Colon (tissue), 2 donors: Measurements from ENCODE around the gene AACS.

Source experiments
- FAIRE-seq: peaks from 2 replicates; lab custom pipeline; 2012; peaks lifted over from hg19 to GRCh38; lab: Jason Lieb, UNC
- donor health status: control.
- donor health status: control.

AACS gene

DNA sequence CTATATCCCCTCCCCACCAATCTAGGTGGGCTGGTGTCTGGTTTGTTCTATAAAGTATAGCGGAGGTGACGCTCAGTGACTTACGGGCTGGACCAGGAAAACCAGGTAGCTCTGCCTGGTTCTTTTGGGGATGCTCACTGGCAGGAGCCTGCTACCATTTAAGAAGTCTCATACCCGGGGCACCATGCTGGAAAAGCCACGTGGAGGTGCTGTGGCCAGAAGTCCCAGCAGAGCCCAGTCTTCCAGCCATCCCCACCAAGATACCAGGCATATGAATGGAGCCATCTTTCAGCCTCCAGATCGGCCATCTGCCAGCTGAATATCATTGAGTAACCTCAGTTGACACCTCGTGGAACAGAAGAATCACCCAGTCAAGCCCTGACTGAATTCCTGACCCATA is 87.2 kb downstream of the AACS start:
- no peak for FAIRE-seq

DNA sequence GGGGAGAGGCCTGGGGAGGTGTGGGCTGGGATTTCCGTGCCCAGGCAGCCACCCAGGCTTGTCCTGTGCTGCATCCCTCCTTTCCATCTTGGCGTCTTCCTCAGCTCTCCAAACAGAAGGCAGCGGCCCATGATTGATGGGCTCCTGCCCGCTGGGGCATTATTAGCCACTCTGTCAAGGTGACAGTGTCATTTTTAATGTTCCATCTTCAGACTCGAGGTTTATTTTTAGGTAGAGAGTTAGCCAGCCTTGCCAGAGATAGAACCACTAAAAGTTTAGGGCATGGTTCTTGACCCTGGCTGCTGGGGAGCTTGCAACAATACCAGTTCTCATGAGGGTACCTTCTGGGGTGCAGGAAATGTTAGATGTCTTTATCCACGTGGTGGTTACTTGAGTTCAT is 90.1 kb downstream of the AACS start:
- FAIRE-seq, result no peak

DNA sequence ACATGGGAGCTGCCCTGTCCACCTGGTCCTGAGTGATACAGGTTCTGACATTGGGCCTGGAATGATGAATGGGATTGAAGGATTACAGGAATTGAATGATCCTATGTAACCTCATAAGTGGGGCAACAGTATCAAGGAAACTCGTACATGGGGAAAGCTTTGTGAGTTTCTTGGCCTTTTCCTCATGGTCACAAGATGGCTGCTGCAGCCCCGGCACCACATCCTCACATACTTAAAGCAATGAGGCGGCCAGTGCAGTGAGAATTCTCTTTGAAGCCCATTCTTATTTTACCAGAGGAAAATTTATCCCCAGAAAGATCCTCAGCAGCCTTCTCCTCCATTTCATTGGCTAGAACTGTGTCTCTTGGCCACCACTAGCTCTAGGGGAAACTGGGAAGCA is 91.9 kb downstream of the AACS start:
- FAIRE-seq, result no peak

DNA sequence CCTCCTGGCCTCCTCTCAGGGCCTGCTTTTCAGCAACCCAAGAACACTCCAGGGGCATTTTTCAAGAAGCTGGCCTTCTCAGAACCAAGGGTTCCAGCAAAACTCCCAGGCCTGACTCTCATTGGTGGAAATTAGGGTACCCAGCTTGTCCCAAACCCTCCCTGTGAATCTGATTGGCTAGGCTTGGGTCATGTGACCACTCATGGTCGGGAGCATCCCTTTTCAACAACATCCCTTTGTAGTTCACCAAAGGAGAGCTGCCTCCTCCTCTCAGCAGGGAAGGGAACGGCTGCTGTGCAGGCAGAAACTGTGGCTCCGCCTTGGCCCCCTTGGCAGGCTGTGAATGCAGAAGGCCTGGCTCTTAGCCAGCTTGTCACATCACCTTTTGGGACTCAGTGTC is 94.5 kb downstream of the AACS start:
- no peak for FAIRE-seq

DNA sequence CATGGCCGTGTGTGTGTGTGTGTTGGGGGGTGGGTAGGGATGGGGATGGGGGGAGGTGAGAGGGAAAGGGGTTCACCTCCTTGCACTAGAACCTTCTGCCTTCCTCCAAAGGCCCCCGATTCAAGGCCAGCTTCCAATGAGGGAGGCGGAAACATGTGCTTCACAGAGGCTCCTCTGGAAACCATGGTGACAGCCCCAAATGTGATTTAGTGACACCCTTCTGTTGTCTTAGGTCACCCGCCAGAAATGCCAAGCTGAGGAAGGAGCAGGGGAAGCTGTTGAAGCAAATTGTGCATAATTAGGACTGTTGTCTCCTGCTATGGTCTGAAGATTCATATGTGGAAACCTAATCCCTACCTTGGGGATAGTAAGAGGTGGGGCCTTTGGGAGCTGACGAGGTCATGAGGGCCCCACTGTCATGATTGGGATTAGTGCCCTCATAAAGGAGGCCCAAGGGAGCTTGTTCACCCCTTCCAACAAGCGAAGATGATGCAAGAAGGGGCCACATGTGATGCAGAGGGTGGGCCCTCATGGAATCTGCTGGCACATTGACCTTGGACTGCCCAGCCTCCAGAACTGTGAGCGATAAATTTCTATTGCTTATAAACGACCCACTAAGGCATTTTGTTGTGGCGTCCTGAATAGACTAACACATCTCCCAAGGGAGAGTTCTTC is 95.2 kb downstream of the AACS start:
- FAIRE-seq, result no peak

DNA sequence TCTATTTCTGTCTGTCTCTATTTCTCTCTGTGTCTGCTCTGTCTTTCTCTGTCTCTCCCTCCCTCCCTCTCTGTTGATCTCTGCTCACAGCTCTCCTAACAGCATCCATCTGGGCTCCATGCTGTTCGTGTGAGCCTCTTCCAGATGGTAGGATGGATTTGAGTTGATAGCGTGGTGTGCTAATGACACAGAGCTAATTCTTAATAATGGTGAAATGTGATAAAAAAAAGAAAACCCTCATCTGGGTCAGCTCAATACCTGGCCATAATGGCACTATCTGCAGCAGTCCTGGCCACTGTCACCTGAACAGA is 96.4 kb downstream of the AACS start:
- no peak for FAIRE-seq

DNA sequence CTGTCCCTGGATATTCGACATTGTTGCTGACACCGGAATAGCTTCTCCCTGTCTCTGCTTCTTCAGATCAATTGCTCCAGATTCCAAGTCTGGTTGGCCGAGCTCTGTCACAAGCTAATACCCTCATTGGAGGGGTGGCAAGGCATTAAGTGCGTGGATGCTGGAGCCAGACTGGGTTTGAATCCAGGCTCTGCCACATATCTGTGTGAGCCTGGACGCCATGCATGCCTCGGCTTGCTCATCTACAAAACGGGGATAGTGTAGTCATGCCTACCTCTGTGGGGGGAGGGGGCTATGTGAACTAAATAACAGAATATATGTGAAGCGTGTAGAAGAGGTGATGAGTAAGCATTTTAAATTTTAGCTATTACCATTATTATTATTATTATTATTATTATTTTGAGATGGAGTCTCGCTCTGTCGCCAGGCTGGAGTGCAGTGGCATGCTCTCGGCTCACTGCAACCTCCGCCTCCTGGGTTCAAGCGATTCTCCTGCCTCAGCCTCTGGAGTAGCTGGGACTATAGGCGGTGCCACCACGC is 97.3 kb downstream of the AACS start:
- no peak for FAIRE-seq

DNA sequence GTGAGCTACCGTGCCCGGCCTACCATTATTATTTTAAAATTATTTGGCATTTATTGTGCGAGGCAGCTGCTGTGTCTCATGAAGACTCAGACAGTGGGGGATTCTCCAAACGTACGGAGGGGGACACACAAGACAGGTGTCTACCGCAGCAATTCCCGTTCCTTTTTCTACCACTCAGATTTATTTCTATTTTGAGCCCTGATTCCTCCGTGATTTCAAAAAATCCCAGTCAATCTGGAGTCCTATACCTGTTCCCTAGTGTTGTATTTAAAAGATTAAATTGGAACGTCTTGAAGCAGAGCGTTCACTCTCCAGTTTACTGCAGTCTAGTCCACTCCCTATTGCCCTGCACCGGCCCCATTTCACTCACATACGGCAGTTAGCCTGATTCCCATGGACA is 97.9 kb downstream of the AACS start:
- no peak for FAIRE-seq

DNA sequence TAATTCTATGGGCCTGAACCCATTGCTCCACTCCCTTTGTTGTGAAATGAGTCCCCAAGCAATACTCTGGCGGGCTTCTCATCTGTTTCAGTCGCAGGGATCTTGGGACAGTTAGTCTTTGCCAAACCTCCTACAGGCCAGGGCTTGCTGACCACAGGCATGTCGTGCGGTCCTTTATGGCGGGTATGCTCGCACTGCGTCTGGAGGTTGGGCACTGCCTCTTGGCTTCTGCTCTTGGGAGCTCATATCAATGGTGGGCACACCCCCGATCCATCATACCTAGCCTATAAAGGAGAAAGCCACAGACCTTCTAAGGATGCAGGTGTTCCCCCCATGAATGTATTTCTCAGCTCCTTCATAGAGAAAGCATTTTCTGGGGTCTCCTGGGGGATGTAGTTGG is 99.3 kb downstream of the AACS start:
- no peak for FAIRE-seq

DNA sequence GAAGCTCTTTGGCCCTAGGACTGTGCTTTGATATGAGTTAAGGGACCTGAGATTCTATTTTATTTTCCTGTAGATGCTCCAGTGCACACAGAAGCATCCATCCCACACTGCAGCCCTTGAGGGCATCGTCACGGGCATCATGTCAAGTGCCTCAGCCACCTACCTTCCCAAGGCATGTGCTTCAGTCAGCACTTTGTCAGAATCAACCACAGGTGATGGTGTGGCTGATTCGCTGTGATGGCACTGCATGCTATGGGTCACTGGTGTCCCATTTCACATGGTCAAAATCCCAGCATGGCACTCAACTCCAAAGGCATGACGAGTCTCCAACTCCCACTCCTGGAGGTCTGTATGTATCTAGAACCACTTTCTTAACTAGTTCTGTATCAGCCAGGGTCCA is 100.8 kb downstream of the AACS start:
- no peak for FAIRE-seq

DNA sequence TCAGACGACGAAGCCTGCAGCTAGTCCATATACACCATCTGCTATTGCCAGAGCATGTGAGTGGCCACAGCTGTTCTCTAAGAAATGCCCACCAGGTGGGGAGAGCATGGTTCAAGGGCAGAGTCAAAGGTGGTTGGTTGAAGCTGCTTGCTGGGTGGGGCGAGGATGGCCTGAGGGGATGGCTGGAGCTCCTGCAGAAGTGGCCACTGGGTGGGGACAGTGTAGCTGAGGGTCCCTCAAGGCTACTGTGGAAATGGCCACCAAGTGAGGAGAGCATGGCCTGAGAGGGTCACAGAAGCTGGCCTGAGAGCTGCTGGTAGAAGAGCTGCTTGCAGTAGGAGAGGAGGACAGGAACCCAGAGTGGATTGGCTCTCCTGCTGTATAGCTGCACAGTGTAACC is 102.4 kb downstream of the AACS start:
- no peak for FAIRE-seq

DNA sequence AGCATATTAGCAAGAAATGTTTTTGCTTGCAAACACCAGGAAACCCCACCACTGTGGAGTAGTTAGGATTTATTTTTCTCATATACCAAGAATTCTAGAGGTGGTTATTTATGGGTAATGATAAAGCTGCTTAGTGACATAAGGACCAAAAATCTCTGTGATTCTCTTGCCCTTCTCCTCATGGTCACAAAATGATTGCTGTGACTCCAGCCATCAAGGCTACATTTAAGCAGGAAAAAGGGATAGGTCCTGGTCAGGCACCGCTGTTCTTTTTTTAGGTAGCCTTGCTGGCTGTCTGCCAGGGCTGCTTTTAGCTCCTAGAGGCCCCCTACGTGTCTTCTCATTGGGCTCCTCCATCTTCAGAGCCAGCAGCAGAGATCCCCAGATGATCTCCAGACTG is 104.2 kb downstream of the AACS start:
- FAIRE-seq, result no peak

DNA sequence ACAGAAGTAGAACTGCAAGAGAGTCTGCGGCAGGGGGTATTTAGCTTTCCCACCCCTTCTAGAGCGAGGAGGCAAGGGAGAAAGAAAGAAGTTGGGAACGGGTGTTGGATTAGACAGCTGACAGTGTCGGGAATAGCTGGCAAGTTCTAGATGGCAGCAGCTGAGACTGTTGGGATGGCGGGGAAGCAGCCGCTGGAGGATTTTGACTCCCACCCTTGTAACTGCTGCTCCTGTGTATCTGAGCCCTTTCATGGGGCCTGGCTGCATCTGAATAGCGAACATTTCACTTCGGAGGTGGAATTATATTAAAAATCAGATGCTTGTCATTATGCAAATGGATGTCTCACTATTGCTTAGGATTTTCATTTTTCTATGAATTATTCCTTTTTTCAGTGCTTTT is 104.6 kb downstream of the AACS start:
- FAIRE-seq, result no peak

DNA sequence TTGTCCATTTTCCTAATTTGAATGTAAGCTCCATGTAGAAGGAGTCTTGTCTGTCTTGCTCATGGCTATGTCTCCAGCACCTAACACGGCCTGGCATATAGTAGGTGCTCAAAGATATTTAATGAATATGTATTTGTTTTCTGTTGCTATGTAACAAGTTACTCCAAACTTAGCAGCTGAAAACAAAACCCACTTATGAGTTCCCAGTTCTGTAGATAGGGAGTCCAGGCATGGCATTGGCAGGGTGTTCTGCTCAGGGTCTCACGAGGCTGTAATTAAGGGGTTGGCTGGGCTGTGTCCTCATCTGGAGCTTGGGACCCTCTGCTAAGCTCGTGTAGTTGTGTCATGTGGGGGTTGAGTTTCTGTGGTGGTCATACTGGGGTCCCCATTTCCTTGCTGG is 106.0 kb downstream of the AACS start:
- no peak for FAIRE-seq

DNA sequence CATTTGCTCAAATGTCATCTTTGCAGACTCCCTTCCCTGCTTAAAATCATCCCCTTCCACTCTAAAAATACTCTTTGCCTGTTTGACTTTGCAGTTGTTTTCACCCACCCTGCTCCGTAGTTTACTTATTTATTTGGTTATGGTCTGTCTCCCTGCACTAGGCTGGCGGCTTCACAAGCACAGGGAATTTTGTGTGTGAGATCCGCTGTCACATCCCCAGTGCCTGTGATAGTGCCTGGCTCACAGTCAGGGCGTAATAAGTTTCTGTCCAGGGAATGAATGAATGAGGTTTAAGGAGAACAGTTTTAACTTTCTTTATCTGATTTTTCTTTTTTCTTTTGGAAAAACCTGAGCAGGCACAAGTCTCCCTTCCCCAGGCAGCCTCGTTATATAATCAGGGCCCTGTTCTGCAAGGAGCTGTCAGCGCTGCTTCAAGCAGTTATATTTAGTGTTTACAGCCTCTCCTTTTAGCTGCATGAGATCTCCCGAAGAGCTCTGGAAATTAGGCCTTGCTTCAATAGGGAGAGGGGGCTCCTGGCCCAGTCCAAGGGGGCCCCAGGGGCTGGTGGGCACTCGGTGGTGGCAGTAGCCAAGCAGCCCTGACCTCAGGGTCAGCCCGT is 107.1 kb downstream of the AACS start:
- no peak for FAIRE-seq

DNA sequence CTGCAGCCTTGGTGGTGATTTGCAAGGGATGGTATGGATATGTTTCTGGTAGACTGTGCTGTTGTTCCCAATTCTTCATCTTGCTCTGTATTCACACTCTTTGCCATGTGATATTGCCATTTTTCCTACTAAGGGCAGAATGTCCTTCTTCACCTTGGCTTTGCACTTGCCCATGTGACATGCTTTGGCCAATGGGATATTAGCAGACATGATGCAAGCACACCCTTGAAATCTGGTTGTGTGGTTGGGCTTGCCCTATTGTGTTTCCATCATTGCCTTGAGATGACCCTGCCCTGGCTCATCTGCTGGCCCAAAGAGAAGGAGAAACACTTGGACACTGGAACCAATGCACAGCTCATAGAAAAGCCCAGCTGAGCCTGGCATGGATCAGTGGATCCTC is 110.3 kb downstream of the AACS start:
- no peak for FAIRE-seq

DNA sequence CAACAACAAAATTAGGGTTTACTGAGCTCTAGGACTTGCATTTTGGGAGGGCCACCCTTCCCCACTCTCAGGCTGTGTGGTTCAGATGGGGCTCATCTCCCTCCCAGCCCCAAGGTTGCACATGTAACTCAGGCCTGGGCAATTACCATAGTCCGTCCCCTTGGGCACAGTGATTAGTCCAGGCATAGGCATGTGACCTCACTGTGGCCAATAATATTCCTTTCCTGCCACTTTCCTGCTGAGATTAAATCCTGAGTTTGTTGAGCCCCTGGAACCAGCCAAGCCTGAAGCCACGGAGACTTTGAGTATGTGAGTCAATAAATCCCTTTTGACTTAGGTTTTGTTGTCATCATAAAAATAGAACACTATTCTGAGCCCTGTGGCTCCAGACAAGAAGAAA is 113.0 kb downstream of the AACS start:
- FAIRE-seq, result no peak

DNA sequence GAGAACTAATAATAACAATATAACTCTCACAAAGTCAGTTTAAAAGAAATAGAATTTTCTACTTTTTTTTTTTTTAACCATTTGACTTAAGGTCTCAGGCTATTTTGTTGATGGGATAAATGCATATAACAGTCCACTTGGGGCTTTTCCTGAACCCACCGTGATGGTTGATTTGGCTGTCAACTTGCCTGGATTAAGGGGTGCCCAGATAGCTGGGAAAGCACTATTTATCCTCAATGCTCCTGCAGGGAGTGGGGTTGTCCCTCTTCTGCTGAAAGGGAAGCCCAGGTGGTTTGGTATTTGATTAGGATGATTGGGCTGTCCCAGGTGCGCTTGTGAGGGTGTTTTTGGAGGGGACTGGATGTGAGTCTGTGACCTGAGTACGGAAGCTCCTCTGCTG is 114.9 kb downstream of the AACS start:
- FAIRE-seq, result no peak

DNA sequence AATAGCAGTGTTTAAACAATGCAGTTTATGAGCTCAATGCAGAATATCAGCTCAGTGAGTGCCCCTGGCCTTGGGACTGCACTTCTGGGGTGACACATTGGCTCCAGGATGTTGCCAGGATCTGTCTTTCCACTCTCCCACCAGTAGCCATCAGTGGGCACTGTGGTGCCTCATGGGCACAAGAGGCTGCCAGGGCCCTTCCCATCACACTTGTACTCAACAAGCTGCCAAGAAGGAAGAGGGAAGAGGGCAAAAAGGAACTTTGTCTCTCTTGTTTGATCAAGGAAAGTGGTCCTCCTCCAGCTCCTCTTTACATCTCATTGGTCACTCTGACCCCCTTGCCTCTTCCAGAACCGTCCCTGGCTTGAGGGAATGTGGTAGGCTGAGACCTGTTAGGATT is 115.9 kb downstream of the AACS start:
- FAIRE-seq, result no peak

DNA sequence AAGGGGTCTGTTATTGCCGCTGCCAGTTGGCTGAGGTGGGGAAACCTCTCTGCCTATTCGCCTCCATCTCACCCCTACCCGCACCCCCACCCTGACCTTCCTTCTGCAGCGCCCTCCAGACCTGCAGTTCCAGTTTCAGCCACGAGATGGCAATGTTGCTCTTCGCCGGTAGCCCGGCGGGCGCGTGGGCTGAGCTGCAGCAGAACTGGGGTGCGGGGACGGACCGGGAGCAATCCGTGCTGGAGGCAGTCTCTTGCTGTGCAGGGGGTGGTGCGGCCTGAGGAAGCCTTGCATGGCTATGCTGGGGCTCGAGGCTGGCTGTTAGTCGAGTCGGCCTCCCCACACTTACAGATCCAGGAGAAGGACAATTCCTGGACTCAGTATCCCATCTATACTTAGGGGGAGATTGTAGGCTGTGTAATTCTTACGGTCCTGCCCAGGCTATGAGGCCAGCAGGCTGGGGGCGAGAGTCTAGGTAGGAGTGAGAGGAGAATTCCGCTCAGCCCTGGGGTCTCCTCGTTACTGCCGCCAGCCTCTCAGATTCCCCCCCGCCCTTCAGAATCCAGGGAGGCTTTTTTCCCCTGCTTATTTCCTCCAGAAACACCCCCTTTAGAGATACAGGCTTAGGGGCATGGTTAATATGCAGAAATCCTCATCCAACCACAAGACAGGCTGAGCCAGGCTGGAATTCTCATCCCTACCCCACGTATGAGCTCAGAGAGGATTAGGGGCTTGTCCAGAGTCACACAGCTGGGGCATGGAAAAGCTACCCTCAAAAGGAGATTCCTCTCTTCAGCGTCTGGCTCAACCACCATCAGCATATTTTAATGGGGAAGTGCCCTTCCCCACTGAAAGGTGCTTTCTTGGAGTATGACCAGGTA is 118.2 kb downstream of the AACS start:
- no peak for FAIRE-seq

DNA sequence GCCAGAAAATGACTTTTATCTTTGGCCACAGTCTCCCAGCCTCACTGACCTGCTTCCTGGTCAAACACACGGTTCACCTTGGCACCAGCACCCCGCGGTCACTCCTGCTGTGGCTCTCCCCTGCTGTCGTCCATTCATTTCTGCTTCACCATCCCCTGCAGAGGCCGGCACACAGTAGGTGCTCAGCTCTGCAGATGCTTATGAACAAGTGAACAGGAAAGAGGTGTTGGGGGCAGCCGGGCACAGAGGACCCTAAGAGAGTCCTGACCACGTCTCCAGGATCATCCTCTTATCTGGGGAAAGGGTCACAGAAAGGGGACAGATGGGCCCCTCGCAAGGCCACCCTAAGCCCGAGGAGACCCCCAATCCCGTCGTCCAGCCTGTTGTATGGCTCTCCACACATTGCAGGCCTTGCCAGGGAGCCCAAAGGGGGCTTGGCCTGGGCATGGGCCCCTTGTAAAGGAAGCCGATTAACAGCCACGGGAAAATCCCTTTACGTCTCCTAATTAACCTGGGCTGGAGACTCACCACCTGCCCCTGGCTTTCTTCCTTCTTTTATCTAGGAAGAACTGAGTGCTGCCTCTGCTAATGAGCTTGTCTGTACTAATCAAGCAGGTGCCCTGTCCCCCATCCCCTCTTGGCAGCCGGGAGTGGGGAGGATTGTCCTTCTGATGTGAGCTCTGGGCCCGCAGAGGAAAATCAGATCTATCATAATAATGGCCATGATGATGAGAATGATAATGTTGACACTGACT is 119.2 kb downstream of the AACS start:
- FAIRE-seq, result no peak

DNA sequence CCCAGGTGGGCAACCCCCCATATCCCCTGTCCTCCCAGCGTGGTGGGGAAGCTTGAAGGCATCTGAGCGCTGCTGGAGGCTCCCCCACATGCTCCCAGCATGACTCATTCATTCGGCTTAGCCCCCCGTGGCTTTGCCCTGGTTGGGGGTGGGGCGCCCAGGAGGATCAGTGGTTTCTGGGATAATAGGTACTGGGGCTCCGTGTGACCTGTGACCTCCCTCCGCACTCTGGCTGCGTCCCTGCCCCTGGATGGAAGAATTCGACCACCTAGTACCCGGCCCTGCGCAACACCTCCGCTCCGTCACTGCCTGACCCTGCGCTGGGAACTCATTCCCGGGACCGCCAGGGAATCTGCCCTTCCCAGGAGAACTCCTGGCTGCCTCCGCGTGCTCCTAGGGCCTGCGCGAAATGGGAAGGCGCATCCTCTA is 120.1 kb downstream of the AACS start:
- no peak for FAIRE-seq
